ENCODE measurements around the gene FOXC2. TPM values are rescaled to one million over a fixed set of nuclear protein-coding genes. Genes with fewer than 3 reads are reported as not detected.
A peak's percentile ranks its signal among the peaks of the same experiment; 100 is the strongest.

The FOXC2 gene
- polyA plus RNA-seq, 1 donor = 0.70 TPM

- DNase-seq = no peak
Observed at GRCh38 chr16:86591270-86591669, 24.6 kb downstream of the FOXC2 start.

GRCh38 chr16:86593913-86594620, 27.4 kb downstream of the FOXC2 start:
- no peak for DNase-seq

- DNase-seq = no peak
Observed at GRCh38 chr16:86594721-86595120, 28.1 kb downstream of the FOXC2 start.

- DNase-seq = no peak
Observed at GRCh38 chr16:86595983-86596605, 29.5 kb downstream of the FOXC2 start.

GRCh38 chr16:86597126-86597879, 30.7 kb downstream of the FOXC2 start:
- DNase-seq = no peak

GRCh38 chr16:86597880-86598606, 31.4 kb downstream of the FOXC2 start:
- DNase-seq = no peak

GRCh38 chr16:86598607-86599565, 32.3 kb downstream of the FOXC2 start:
- no peak for DNase-seq

GRCh38 chr16:86601356-86601755, 34.7 kb downstream of the FOXC2 start:
- DNase-seq = no peak

- no peak for DNase-seq
Observed at GRCh38 chr16:86602521-86602920, 35.9 kb downstream of the FOXC2 start.

- DNase-seq = no peak
Observed at GRCh38 chr16:86604436-86605193, 38.0 kb downstream of the FOXC2 start.

- DNase-seq = no peak
Observed at GRCh38 chr16:86605950-86606349, 39.3 kb downstream of the FOXC2 start.

- no peak for DNase-seq
Observed at GRCh38 chr16:86608301-86608747, 41.7 kb downstream of the FOXC2 start.

- no peak for DNase-seq
Observed at GRCh38 chr16:86609115-86609514, 42.5 kb downstream of the FOXC2 start.

- DNase-seq = no peak
Observed at GRCh38 chr16:86609661-86610060, 43.0 kb downstream of the FOXC2 start.

- DNase-seq = no peak
Observed at GRCh38 chr16:86610779-86611524, 44.3 kb downstream of the FOXC2 start.

- DNase-seq = peak; percentile 35
Observed at GRCh38 chr16:86611525-86611855, 44.9 kb downstream of the FOXC2 start.

- no peak for DNase-seq
Observed at GRCh38 chr16:86611941-86612340, 45.3 kb downstream of the FOXC2 start.

- no peak for DNase-seq
Observed at GRCh38 chr16:86614699-86615098, 48.1 kb downstream of the FOXC2 start.

- no peak for DNase-seq
Observed at GRCh38 chr16:86616906-86617305, 50.3 kb downstream of the FOXC2 start.

All from hindlimb muscle (tissue), 1 donor.